ENCODE data around the gene PTPN13.

PTPN13 gene

DNA sequence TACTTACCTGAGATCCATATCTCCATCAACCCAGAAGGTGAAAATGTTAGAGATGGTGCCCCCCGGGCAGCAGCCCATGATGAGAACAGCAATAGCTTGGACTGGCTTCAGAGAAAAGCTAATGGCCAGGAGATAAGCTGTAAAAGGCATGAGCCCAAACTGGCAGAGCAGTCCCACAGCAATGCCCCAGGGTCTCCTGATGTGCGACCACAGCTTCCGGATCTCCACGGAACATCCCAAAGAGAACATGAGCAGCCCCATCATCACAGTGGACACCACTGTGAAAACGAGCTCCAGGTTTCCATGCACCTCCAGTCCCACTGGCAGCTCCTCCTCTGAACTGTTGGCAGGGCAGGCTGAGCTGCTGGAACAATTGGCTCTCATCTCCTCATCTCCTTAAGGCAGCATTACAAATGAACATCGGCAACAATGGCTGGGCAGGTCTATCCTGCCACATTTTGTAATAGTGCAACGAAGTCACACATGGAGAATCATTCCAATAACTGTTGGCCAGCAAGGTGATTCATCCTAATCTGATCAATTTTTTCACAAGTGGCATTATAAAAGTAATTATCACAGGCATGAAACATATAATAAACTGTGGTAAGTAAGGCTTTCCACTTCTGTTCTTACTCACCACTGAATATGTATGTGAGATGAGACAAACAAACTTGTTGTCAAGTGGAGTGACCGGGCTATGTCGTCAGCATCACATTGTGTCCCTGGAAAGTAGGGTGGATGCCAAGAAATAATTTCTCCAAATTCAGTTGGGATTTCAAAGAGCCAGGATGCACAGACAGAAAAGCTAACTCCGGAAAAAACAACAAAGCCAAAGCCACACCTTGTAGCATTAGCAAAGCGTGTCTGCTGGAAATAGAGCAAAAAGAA is 254.9 kb downstream of the PTPN13 start, which contains the start of gene SLC10A6:
SLC10A6 (minus strand) TSS at position 653 of the 888 bp plus-strand sequence; CDS start at position 384, 269 bp downstream.
- Histone ChIP-seq H3K4me3 (ENCODE audit: low read length, poor library complexity, severe bottlenecking) (no peak within 1 kb of the TSS), H3K79me2 (ENCODE audit: insufficient read depth, low read length) (no peaks in the 10 kb centered on the region), H3K36me3 (ENCODE audit: insufficient read depth, low read length) (no peaks in the 10 kb centered on the region), H2AFZ (ENCODE audit: low read length) (no peak within 1 kb of the TSS), H3K9me3 (ENCODE audit: insufficient read depth, low read depth, low read length) (no peaks in the 10 kb centered on the region), H3K27me3 (ENCODE audit: insufficient read depth, low read length, poor library complexity, severe bottlenecking) (no peaks in the 10 kb centered on the region), H3K4me1 (ENCODE audit: insufficient read depth, low read length, poor library complexity, severe bottlenecking) (no peaks in the 10 kb centered on the region), H3K9ac (ENCODE audit: low read depth, low read length, poor library complexity, severe bottlenecking) (no peak within 1 kb of the TSS), H4K20me1 (ENCODE audit: insufficient read depth, low read length, poor library complexity, severe bottlenecking) (no peaks in the 10 kb centered on the region), H3F3A (ENCODE audit: low read depth) (no peaks in the 10 kb centered on the region), H3K9me2 (replicated peaks; ENCODE audit: low read depth, low read length) (no peaks in the 10 kb centered on the region), H3K4me2 (ENCODE audit: low read depth, low read length, poor library complexity, severe bottlenecking) (no peak within 1 kb of the TSS)
- TF ChIP-seq, protein P1, sequence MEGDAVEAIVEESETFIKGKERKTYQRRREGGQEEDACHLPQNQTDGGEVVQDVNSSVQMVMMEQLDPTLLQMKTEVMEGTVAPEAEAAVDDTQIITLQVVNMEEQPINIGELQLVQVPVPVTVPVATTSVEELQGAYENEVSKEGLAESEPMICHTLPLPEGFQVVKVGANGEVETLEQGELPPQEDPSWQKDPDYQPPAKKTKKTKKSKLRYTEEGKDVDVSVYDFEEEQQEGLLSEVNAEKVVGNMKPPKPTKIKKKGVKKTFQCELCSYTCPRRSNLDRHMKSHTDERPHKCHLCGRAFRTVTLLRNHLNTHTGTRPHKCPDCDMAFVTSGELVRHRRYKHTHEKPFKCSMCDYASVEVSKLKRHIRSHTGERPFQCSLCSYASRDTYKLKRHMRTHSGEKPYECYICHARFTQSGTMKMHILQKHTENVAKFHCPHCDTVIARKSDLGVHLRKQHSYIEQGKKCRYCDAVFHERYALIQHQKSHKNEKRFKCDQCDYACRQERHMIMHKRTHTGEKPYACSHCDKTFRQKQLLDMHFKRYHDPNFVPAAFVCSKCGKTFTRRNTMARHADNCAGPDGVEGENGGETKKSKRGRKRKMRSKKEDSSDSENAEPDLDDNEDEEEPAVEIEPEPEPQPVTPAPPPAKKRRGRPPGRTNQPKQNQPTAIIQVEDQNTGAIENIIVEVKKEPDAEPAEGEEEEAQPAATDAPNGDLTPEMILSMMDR (conservative IDR thresholded peaks at IDR 0.05; ENCODE audit: low read length): no peak
- TF ChIP-seq EZH2phosphoT487 (IDR thresholded peaks at IDR 0.05; ENCODE audit: borderline replicate concordance): no peak

DNA sequence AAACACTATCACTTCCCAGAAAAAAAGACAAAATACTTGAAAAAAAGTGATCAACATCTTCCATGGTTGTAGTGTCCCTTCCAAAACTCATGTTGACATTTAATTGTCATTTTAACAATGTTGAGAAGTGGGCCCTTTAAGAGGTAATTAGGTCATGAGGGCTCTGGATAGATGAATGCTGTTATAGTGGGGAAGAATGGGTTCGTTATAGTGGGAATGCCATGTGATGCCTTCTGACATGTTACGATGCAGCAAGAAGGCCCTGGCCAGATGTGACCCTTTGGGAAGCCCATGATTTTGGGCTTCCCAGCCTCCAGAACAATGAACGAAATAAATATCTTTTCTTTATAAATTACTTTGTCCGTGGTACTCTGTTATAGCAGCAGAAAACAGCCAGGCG is 259.1 kb downstream of the PTPN13 start:
- no peaks in the 10 kb centered on the region for H3K9me2 ChIP-seq (replicated peaks; ENCODE audit: low read depth, low read length)
- H3K27me3 ChIP-seq (ENCODE audit: insufficient read depth, low read length, poor library complexity, severe bottlenecking): no peaks in the 10 kb centered on the region
- H3K9me3 ChIP-seq (ENCODE audit: insufficient read depth, low read depth, low read length): no peaks in the 10 kb centered on the region
- H3K4me1 ChIP-seq (ENCODE audit: insufficient read depth, low read length, poor library complexity, severe bottlenecking): no peaks in the 10 kb centered on the region
- no peaks in the 10 kb centered on the region for H3F3A ChIP-seq (ENCODE audit: low read depth)
- no peak overlapping the region for H3K4me2 ChIP-seq (ENCODE audit: low read depth, low read length, poor library complexity, severe bottlenecking)
- H3K79me2 ChIP-seq (ENCODE audit: insufficient read depth, low read length): no peaks in the 10 kb centered on the region
- H3K36me3 ChIP-seq (ENCODE audit: insufficient read depth, low read length): no peaks in the 10 kb centered on the region
- H3K9ac ChIP-seq (ENCODE audit: low read depth, low read length, poor library complexity, severe bottlenecking): no peak overlapping the region
- TF ChIP-seq EZH2phosphoT487 (IDR thresholded peaks at IDR 0.05; ENCODE audit: borderline replicate concordance): no peak
- TF ChIP-seq, protein P1 (conservative IDR thresholded peaks at IDR 0.05; ENCODE audit: low read length): no peak
- no peak overlapping the region for H3K4me3 ChIP-seq (ENCODE audit: low read length, poor library complexity, severe bottlenecking)
- H2AFZ ChIP-seq (ENCODE audit: low read length): no peak overlapping the region
- H4K20me1 ChIP-seq (ENCODE audit: insufficient read depth, low read length, poor library complexity, severe bottlenecking): no peaks in the 10 kb centered on the region

DNA sequence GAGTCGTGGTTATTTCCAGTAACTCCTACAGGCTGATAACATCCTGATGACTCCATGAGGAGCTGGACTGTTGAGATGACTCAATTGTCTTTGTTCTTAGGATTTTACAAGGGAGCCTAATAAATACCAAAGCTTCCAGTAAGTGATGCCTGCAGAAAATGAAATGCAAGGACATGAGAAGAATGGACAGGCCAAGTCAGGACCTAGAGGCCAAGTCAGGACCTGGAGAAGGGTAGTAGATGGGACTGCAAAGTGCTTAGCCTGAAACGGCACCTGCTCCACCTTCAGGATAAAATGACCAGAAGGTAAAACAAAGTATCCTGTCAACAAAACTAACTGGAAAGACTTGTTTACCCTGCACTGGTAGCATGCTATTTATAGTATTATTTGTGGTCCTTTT is 261.5 kb downstream of the PTPN13 start:
- no peak overlapping the region for H3K4me2 ChIP-seq (ENCODE audit: low read depth, low read length, poor library complexity, severe bottlenecking)
- no peak overlapping the region for H3K9ac ChIP-seq (ENCODE audit: low read depth, low read length, poor library complexity, severe bottlenecking)
- H3K9me3 ChIP-seq (ENCODE audit: insufficient read depth, low read depth, low read length): no peaks in the 10 kb centered on the region
- no peaks in the 10 kb centered on the region for H3K36me3 ChIP-seq (ENCODE audit: insufficient read depth, low read length)
- TF ChIP-seq, protein P1 (conservative IDR thresholded peaks at IDR 0.05; ENCODE audit: low read length): no peak
- TF ChIP-seq EZH2phosphoT487 (IDR thresholded peaks at IDR 0.05; ENCODE audit: borderline replicate concordance): no peak
- H4K20me1 ChIP-seq (ENCODE audit: insufficient read depth, low read length, poor library complexity, severe bottlenecking): no peaks in the 10 kb centered on the region
- no peaks in the 10 kb centered on the region for H3K9me2 ChIP-seq (replicated peaks; ENCODE audit: low read depth, low read length)
- H2AFZ ChIP-seq (ENCODE audit: low read length): no peak overlapping the region
- no peaks in the 10 kb centered on the region for H3K79me2 ChIP-seq (ENCODE audit: insufficient read depth, low read length)
- H3K27me3 ChIP-seq (ENCODE audit: insufficient read depth, low read length, poor library complexity, severe bottlenecking): no peaks in the 10 kb centered on the region
- no peak overlapping the region for H3K4me3 ChIP-seq (ENCODE audit: low read length, poor library complexity, severe bottlenecking)
- H3K4me1 ChIP-seq (ENCODE audit: insufficient read depth, low read length, poor library complexity, severe bottlenecking): no peaks in the 10 kb centered on the region
- H3F3A ChIP-seq (ENCODE audit: low read depth): no peaks in the 10 kb centered on the region

Data from Loucy (cell line).